ENCODE measurements around the gene MFSD12.

DNA sequence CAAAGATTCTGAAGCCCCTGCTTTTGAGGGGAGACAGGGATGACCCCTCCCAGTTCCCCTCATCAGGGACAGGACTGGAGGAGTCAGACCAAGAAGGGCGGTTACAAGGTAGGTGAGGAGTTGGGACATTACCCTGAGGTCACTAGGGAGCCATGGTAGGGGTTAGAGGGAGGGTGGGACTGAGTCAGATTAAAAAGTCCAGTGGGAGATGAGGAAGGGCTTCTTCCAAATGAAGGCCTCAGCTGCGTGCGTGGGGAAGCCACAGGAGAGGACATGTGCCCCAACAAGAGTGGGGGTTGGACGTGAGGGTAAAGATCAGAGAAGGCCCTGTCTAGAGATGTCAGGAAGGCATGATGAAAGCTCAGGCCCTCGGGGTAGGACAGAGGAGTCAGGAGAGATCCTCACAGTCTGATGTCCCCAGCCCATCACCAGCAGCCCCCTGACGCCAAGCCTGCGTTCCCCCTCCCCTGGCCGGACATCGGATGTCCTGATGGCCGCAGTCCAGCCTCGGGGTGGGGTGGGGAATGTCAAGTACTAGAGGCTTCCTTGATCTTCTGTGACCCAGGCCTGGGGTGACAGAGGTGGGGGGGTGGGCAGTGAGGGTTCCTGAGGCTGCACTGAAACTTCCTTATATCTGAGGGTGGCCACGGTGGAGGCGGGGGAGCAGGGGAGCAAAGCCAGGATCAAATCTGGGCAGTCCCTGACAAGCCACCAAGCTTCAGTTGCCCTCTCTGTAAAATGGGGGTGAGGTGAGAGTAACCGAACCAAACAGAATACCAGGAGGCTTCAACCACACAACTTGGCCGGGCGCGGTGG is 6.5 kb upstream of the MFSD12 start:
- TF ChIP-seq, protein P1, sequence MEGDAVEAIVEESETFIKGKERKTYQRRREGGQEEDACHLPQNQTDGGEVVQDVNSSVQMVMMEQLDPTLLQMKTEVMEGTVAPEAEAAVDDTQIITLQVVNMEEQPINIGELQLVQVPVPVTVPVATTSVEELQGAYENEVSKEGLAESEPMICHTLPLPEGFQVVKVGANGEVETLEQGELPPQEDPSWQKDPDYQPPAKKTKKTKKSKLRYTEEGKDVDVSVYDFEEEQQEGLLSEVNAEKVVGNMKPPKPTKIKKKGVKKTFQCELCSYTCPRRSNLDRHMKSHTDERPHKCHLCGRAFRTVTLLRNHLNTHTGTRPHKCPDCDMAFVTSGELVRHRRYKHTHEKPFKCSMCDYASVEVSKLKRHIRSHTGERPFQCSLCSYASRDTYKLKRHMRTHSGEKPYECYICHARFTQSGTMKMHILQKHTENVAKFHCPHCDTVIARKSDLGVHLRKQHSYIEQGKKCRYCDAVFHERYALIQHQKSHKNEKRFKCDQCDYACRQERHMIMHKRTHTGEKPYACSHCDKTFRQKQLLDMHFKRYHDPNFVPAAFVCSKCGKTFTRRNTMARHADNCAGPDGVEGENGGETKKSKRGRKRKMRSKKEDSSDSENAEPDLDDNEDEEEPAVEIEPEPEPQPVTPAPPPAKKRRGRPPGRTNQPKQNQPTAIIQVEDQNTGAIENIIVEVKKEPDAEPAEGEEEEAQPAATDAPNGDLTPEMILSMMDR (IDR thresholded peaks at IDR 0.05): no peak
- no peak for TF ChIP-seq POLR2A (IDR thresholded peaks at IDR 0.05)
